ENCODE measurements around the gene MMP28. TPM values are rescaled to one million over a fixed set of nuclear protein-coding genes. Genes with fewer than 3 reads are reported as not detected.

MMP28 gene
- total RNA-seq, 6 experiments from 2014 or later, result 0.22 to 0.28 (median 0.25) TPM; not detected in 3

- ATAC-seq (no peak), DNase-seq (peak in 1 of 3 donors; percentile 14)
- TF ChIP-seq POLR2A (IDR thresholded peaks at IDR 0.05), result no peak
- TF ChIP-seq CTCF (IDR thresholded peaks at IDR 0.05), result no peak
- H3K27ac ChIP-seq, result no peak overlapping the region
- peaks cover 0 to 4% (median 0%) of the 10 kb centered on the region in 4 donors for H3K4me1 ChIP-seq
- no peaks in the 10 kb centered on the region for H3K9me3 ChIP-seq
- no peaks in the 10 kb centered on the region for H3K27me3 ChIP-seq
- intact Hi-C loops (cut with DNase I), result no loop called here
- H3K36me3 ChIP-seq, result no peaks in the 10 kb centered on the region
- WGBS (ENCODE audit: insufficient coverage, low coverage, low lambda C conversion rate, missing lambda C conversion rate), result 100% methylated on average over 3 of the region's 6 CpGs
- H3K4me3 ChIP-seq, result no peak overlapping the region
These were observed 62.1 kb downstream of the MMP28 start for GRCh38 chr17:35733366-35733765.

GRCh38 chr17:35732806-35733136, 62.7 kb downstream of the MMP28 start:
- intact Hi-C loops (cut with DNase I), result no loop called here
- no peak for ATAC-seq

GRCh38 chr17:35731917-35732805, 63.3 kb downstream of the MMP28 start:
- DNase-seq (peak in 1 of 3 donors; percentile 31), ATAC-seq (peak in 3 of 4 donors; percentile 4 to 20 (median 14))
- intact Hi-C loops (cut with DNase I), result no loop called here
- TF ChIP-seq CTCF (IDR thresholded peaks at IDR 0.05) (no peak), POLR2A (IDR thresholded peaks at IDR 0.05) (no peak)
- H3K9me3 ChIP-seq, result no peaks in the 10 kb centered on the region
- no peaks in the 10 kb centered on the region for H3K36me3 ChIP-seq
- H3K4me3 ChIP-seq, result peak overlapping the region; percentile 17 to 68 (median 62)
- 61% methylated on average over 11 of the region's 47 CpGs for WGBS (ENCODE audit: insufficient coverage, low coverage, low lambda C conversion rate, missing lambda C conversion rate)
- H3K27me3 ChIP-seq, result no peaks in the 10 kb centered on the region
- no peak overlapping the region for H3K27ac ChIP-seq
- H3K4me1 ChIP-seq, result peaks cover 0 to 4% (median 0%) of the 10 kb centered on the region in 4 donors

More at GRCh38 chr17:35732806-35733136, 62.7 kb downstream of the MMP28 start:
- no CpG with 5 or more reads among the region's 1 CpG for WGBS (ENCODE audit: insufficient coverage, low coverage, low lambda C conversion rate, missing lambda C conversion rate)
- TF ChIP-seq POLR2A (IDR thresholded peaks at IDR 0.05) (no peak), CTCF (IDR thresholded peaks at IDR 0.05) (no peak)
- Histone ChIP-seq H3K36me3 (no peaks in the 10 kb centered on the region), H3K27ac (no peak overlapping the region), H3K9me3 (no peaks in the 10 kb centered on the region), H3K4me1 (peaks cover 0 to 4% (median 0%) of the 10 kb centered on the region in 4 donors), H3K27me3 (no peaks in the 10 kb centered on the region), H3K4me3 (no peak overlapping the region)
- DNase-seq, result no peak

- Histone ChIP-seq H3K9me3 (no peaks in the 10 kb centered on the region), H3K4me1 (peaks cover 0 to 4% (median 0%) of the 10 kb centered on the region in 4 donors), H3K36me3 (no peaks in the 10 kb centered on the region), H3K27ac (no peak within 1 kb of the TSS), H3K27me3 (no peaks in the 10 kb centered on the region), H3K4me3 (peak within 1 kb of the TSS; percentile 17 to 68 (median 62))
- intact Hi-C loops (cut with DNase I), result no loop called here
- 2% methylated on average over 8 of the region's 44 CpGs for WGBS (ENCODE audit: insufficient coverage, low coverage, low lambda C conversion rate, missing lambda C conversion rate)
- no peak for TF ChIP-seq POLR2A (IDR thresholded peaks at IDR 0.05)
- no peak for TF ChIP-seq CTCF (IDR thresholded peaks at IDR 0.05)
- no peak for DNase-seq
- peak; percentile 74 to 86 (median 78) for ATAC-seq
These were observed 64.1 kb downstream of the MMP28 start, which contains the start of gene RASL10B for GRCh38 chr17:35731239-35731916. Gene RASL10B, plus strand, starts transcription at chr17:35731639. Its CDS starts 3,546 bp downstream, at chr17:35735185.
